ES-I3 (cell line): ENCODE results near the gene TRIM37.

Experiments
- H3K36me3 ChIP-seq: 2 replicates; pipeline ENCODE4 v1.6.1; 2013; ENCODE audit warnings: mild to moderate bottlenecking, low read length, control low read depth, moderate library complexity; ENCODE audit not compliant: insufficient read depth
- H3K4me1 ChIP-seq: 2 replicates; pipeline ENCODE4 v1.6.1; 2013; ENCODE audit warnings: mild to moderate bottlenecking, control low read depth, low read length; ENCODE audit not compliant: insufficient read depth
- H3K9ac ChIP-seq: 2 replicates; pipeline ENCODE4 v1.6.1; 2013; ENCODE audit warnings: low read depth, mild to moderate bottlenecking, low read length, moderate library complexity
- H3K9me3 ChIP-seq: 2 replicates; pipeline ENCODE4 v1.6.1; 2013; ENCODE audit warnings: mild to moderate bottlenecking, low read length, moderate library complexity; ENCODE audit not compliant: control insufficient read depth, insufficient read depth

Gene TRIM37

GRCh38 chr17:58947824-58948223 lies 158.9 kb downstream of the TRIM37 start:
- Histone ChIP-seq H3K9me3 (peaks cover 3% of the 10 kb centered on the region), H3K9ac (no peak overlapping the region), H3K4me1 (no peaks in the 10 kb centered on the region), H3K36me3 (no peaks in the 10 kb centered on the region)

- Histone ChIP-seq H3K36me3 (no peaks in the 10 kb centered on the region), H3K4me1 (no peaks in the 10 kb centered on the region), H3K9ac (no peak overlapping the region), H3K9me3 (peaks cover 3% of the 10 kb centered on the region)
Measured at GRCh38 chr17:58947411-58947810, 159.3 kb downstream of the TRIM37 start.

- no peaks in the 10 kb centered on the region; the same call in 1 of the 2 replicates for H3K9me3 ChIP-seq
- no peaks in the 10 kb centered on the region for H3K4me1 ChIP-seq
- H3K36me3 ChIP-seq, result no peaks in the 10 kb centered on the region
- no peak overlapping the region for H3K9ac ChIP-seq
Measured at GRCh38 chr17:58944166-58944565, 162.5 kb downstream of the TRIM37 start.

- Histone ChIP-seq H3K4me1 (no peaks in the 10 kb centered on the region), H3K36me3 (no peaks in the 10 kb centered on the region), H3K9me3 (no peaks in the 10 kb centered on the region; the same call in 1 of the 2 replicates), H3K9ac (no peak overlapping the region)
Measured at GRCh38 chr17:58936295-58936694, 170.4 kb downstream of the TRIM37 start.

- Histone ChIP-seq H3K36me3 (no peaks in the 10 kb centered on the region), H3K9me3 (no peaks in the 10 kb centered on the region; the same call in 1 of the 2 replicates), H3K9ac (no peak overlapping the region)
Measured at GRCh38 chr17:58932956-58933355, 173.7 kb downstream of the TRIM37 start.

More at GRCh38 chr17:58932956-58933355, 173.7 kb downstream of the TRIM37 start:
- no peaks in the 10 kb centered on the region for H3K4me1 ChIP-seq
